H9 (cell line): ENCODE results near the gene IRAK1. TPM values are rescaled to one million over a fixed set of nuclear protein-coding genes. Genes with fewer than 3 reads are reported as not detected.
A peak's percentile ranks its signal among the peaks of the same experiment; 100 is the strongest.

Source experiments
- DNase-seq: peaks from one replicate; pipeline ENCODE4 v3.0.0-alpha.2; 2017
- H2AFZ ChIP-seq: one replicate; pipeline ENCODE4 v1.6.1; 2013; ENCODE audit warnings: mild to moderate bottlenecking, low read length, control low read depth, moderate library complexity
- H2AK5ac ChIP-seq: 2 replicates; pipeline ENCODE4 v1.6.1; 2013; ENCODE audit warnings: low read length, control low read depth, mixed read lengths; ENCODE audit not compliant: insufficient read length
- H2BK120ac ChIP-seq: one replicate; pipeline ENCODE4 v1.6.1; 2013; ENCODE audit warnings: low read depth, mild to moderate bottlenecking, low read length, control low read depth, inconsistent platforms; ENCODE audit not compliant: poor library complexity, severe bottlenecking
- H2BK12ac ChIP-seq: 2 replicates; pipeline ENCODE4 v1.6.1; 2013; ENCODE audit warnings: low read length, control low read depth, mixed read lengths, low read depth; ENCODE audit not compliant: insufficient read length
- H2BK15ac ChIP-seq: 2 replicates; pipeline ENCODE4 v1.6.1; 2013; ENCODE audit warnings: low read depth, low read length, control low read depth
- H2BK20ac ChIP-seq: one replicate; pipeline ENCODE4 v1.6.1; 2013; ENCODE audit warnings: low read depth, mild to moderate bottlenecking, low read length, control low read depth, inconsistent platforms; ENCODE audit not compliant: poor library complexity, severe bottlenecking
- H2BK5ac ChIP-seq: 2 replicates; pipeline ENCODE4 v1.6.1; 2013; ENCODE audit warnings: low read length, control low read depth, mixed read lengths; ENCODE audit not compliant: insufficient read length
- H3K14ac ChIP-seq: 2 replicates; pipeline ENCODE4 v1.6.1; 2013; ENCODE audit warnings: low read length, control low read depth; ENCODE audit not compliant: insufficient read depth
- H3K18ac ChIP-seq: 2 replicates; pipeline ENCODE4 v1.6.1; 2013; ENCODE audit warnings: low read depth, mild to moderate bottlenecking, mixed read lengths, low read length, control low read depth; ENCODE audit not compliant: insufficient read length
- H3K23ac ChIP-seq: 2 replicates; pipeline ENCODE4 v1.6.1; 2013; ENCODE audit warnings: low read length, control low read depth, mixed read lengths, low read depth; ENCODE audit not compliant: insufficient read length
- H3K23me2 ChIP-seq: 2 replicates; pipeline ENCODE4 v1.6.1; 2013; ENCODE audit warnings: low read depth, mild to moderate bottlenecking, mixed read lengths, low read length, control low read depth; ENCODE audit not compliant: insufficient read length, poor library complexity, severe bottlenecking
- H3K27ac ChIP-seq: 2 replicates; pipeline ENCODE4 v1.5.1; 2013; ENCODE audit warnings: low read length, control low read depth, mixed read lengths, low read depth; ENCODE audit not compliant: insufficient read length
- H3K27me3 ChIP-seq: 2 replicates; pipeline ENCODE4 v1.6.1; 2013; ENCODE audit warnings: low read length, control low read depth, inconsistent platforms; ENCODE audit not compliant: insufficient read depth
- H3K4ac ChIP-seq: 2 replicates; pipeline ENCODE4 v1.6.1; 2013; ENCODE audit warnings: low read depth, mild to moderate bottlenecking, control low read depth, inconsistent platforms, low read length, moderate library complexity
- H3K4me1 ChIP-seq: 2 replicates; pipeline ENCODE4 v1.6.1; 2013; ENCODE audit warnings: low read length, control low read depth, inconsistent platforms; ENCODE audit not compliant: insufficient read depth
- H3K4me2 ChIP-seq: 2 replicates; pipeline ENCODE4 v1.6.1; 2013; ENCODE audit warnings: low read length, control low read depth, mixed read lengths; ENCODE audit not compliant: insufficient read length, insufficient read depth
- H3K56ac ChIP-seq: 2 replicates; pipeline ENCODE4 v1.6.1; 2013; ENCODE audit warnings: low read depth, mild to moderate bottlenecking, mixed read lengths, low read length, control low read depth; ENCODE audit not compliant: insufficient read length
- H3K79me1 ChIP-seq: 2 replicates; pipeline ENCODE4 v1.6.1; 2013; ENCODE audit warnings: low read depth, mild to moderate bottlenecking, moderate library complexity, low read length, control low read depth, inconsistent platforms; ENCODE audit not compliant: insufficient read depth, poor library complexity, severe bottlenecking
- H3K79me2 ChIP-seq: 2 replicates; pipeline ENCODE4 v1.6.1; 2013; ENCODE audit warnings: low read length, control low read depth, inconsistent platforms; ENCODE audit not compliant: insufficient read depth
- H3K9ac ChIP-seq: 2 replicates; pipeline ENCODE4 v1.6.1; 2013; ENCODE audit warnings: low read length, control low read depth, mixed read lengths; ENCODE audit not compliant: insufficient read length; ENCODE audit errors: extremely low read depth
- H3K9me3 ChIP-seq: one replicate; pipeline ENCODE4 v1.6.1; 2013; ENCODE audit warnings: low read depth, low read length, inconsistent platforms; ENCODE audit not compliant: control insufficient read depth
- H3T11ph ChIP-seq: one replicate; pipeline ENCODE4 v1.6.1; 2013; ENCODE audit warnings: mild to moderate bottlenecking, low read length, control low read depth, inconsistent platforms
- H4K20me1 ChIP-seq: one replicate; pipeline ENCODE4 v1.6.1; 2013; ENCODE audit not compliant: control insufficient read depth, insufficient read length, insufficient read depth
- H4K5ac ChIP-seq: 2 replicates; pipeline ENCODE4 v1.6.1; 2013; ENCODE audit warnings: low read depth, mild to moderate bottlenecking, mixed read lengths, low read length, control low read depth; ENCODE audit not compliant: insufficient read length
- H4K8ac ChIP-seq: replicated peaks from 2 replicates; pipeline ENCODE4 v1.6.1; 2013; ENCODE audit warnings: low read length, control low read depth, mixed read lengths, low read depth; ENCODE audit not compliant: insufficient read length
- H4K91ac ChIP-seq: 2 replicates; pipeline ENCODE4 v1.6.1; 2013; ENCODE audit warnings: low read depth, mild to moderate bottlenecking, moderate library complexity, mixed read lengths, low read length, control low read depth; ENCODE audit not compliant: insufficient read length
- H3K27ac Mint-ChIP-seq, 3 experiments: 2 replicates in 2 of 3; 3 replicates in 1 of 3; pipeline ENCODE4 v1.8.0; 2020 to 2021; ENCODE audit warnings: mixed read lengths in 3 of 3, mild to moderate bottlenecking in 1 of 3, moderate library complexity in 1 of 3
- H3K27me3 Mint-ChIP-seq: 2 replicates; pipeline ENCODE4 v1.8.0; 2021; ENCODE audit warnings: low read depth, mild to moderate bottlenecking, moderate library complexity, mixed read lengths
- H3K36me3 Mint-ChIP-seq, 3 experiments: 2 replicates in 2 of 3; 3 replicates in 1 of 3; pipeline ENCODE4 v1.8.0; 2020 to 2021; ENCODE audit warnings: low read depth in 3 of 3, mixed read lengths in 3 of 3; ENCODE audit not compliant: insufficient read depth in 1 of 3
- H3K4me1 Mint-ChIP-seq, 2 experiments: 2 replicates each; pipeline ENCODE4 v1.8.0; 2020; ENCODE audit warnings: mixed read lengths in 2 of 2
- H3K4me3 Mint-ChIP-seq, 2 experiments: 2 replicates in 1 of 2; 3 replicates in 1 of 2; pipeline ENCODE4 v1.8.0; 2020 to 2021; ENCODE audit warnings: mild to moderate bottlenecking in 2 of 2, mixed read lengths in 2 of 2, moderate library complexity in 1 of 2
- H3K9me3 Mint-ChIP-seq, 2 experiments: 2 replicates in 1 of 2; 3 replicates in 1 of 2; pipeline ENCODE4 v1.8.0; 2020; ENCODE audit warnings: mild to moderate bottlenecking in 2 of 2, mixed read lengths in 2 of 2, moderate library complexity in 1 of 2
- CTCF ChIP-seq: fragments of 200-600 bp; sonication (generic); conservative IDR thresholded peaks from 3 replicates; pipeline ENCODE4 v1.8.0; 2021; ENCODE audit warnings: antibody characterized with exemption, mild to moderate bottlenecking
- WGBS: extraction: QIAGEN DNeasy Blood & Tissue Kit; methylation state at CpG from one replicate; pipeline ENCODE4 v1.1.7; 2013; ENCODE audit warnings: missing lambda C conversion rate, low lambda C conversion rate, mixed read lengths; ENCODE audit not compliant: insufficient read length; ENCODE audit errors: extremely low coverage; 5-methylcytosine and 5-hydroxymethylcytosine counted together
- total RNA-seq: library from RNA; stranded (reverse); gene quantifications from 2 replicates; pipeline ENCODE4 v1.2.1, GENCODE V29; 2021

IRAK1 gene
- total RNA-seq, 1 experiment from 2014 or later: 98.4 TPM

GRCh38 chrX:153969125-153969903 lies 50.4 kb downstream of the IRAK1 start:
- H2AFZ ChIP-seq: no peak overlapping the region
- no peak overlapping the region for H4K91ac ChIP-seq
- peaks cover 18% of the 10 kb centered on the region for H3K23me2 ChIP-seq
- H3K23ac ChIP-seq: no peak overlapping the region
- peaks cover 5% of the 10 kb centered on the region for H3K79me1 ChIP-seq
- no peak overlapping the region for H3T11ph ChIP-seq
- H2BK15ac ChIP-seq: no peak overlapping the region
- no peak overlapping the region for H3K56ac ChIP-seq
- H3K18ac ChIP-seq: no peak overlapping the region
- H2BK12ac ChIP-seq: no peak overlapping the region
- Mint-ChIP-seq H3K27me3 (no peaks in the 10 kb centered on the region), H3K9me3 (peaks cover 4 to 5% of the 10 kb centered on the region in 2 experiments; a peak in 3 of 5 replicates), H3K27ac (peak overlapping the region; percentile 14 to 90 (median 79); a peak in 6 of 7 replicates), H3K4me3 (peak overlapping the region; percentile 100), H3K36me3 (peaks cover 14 to 32% (median 15%) of the 10 kb centered on the region in 3 experiments), H3K4me1 (peaks cover 38 to 49% of the 10 kb centered on the region in 2 experiments)
- H4K5ac ChIP-seq: no peak overlapping the region
- peak overlapping the region; percentile 80 for H3K4me2 ChIP-seq
- H3K14ac ChIP-seq: no peak overlapping the region; the same call in 1 of the 2 replicates
- no peak overlapping the region for H2BK20ac ChIP-seq
- WGBS: no CpG with 5 or more reads among the region's 25 CpGs
- H3K4ac ChIP-seq: no peak overlapping the region
- H2BK5ac ChIP-seq: no peak overlapping the region
- no peak overlapping the region for H2AK5ac ChIP-seq
- no peak overlapping the region for H4K8ac ChIP-seq
- no peaks in the 10 kb centered on the region for H3K9me3 ChIP-seq
- peaks cover 4% of the 10 kb centered on the region; the same call in 1 of the 2 replicates for H3K4me1 ChIP-seq
- no peak for DNase-seq
- peaks cover 50% of the 10 kb centered on the region; the same call in 1 of the 2 replicates for H3K79me2 ChIP-seq
- no peak for TF ChIP-seq CTCF
- no peak overlapping the region for H3K27ac ChIP-seq
- H3K27me3 ChIP-seq: no peaks in the 10 kb centered on the region
- peak overlapping the region; percentile 34 for H3K9ac ChIP-seq
- H4K20me1 ChIP-seq: no peaks in the 10 kb centered on the region
- no peak overlapping the region for H2BK120ac ChIP-seq
